Naive thymus-derived CD4-positive, alpha-beta T cell (primary cell): ENCODE data around the gene ANO1. TPM values are rescaled to one million over a fixed set of nuclear protein-coding genes. Genes with fewer than 3 reads are reported as not detected.

Experiments
- ATAC-seq: fragments of 150-1000 bp; cut with Tn5 transposase; 2 replicates; pipeline ENCODE4 v1.10.0; 2021; ENCODE audit warnings: mild to moderate bottlenecking, moderate library complexity
- CTCF ChIA-PET: fragments of 350-600 bp; sonication (Branson Sonifier 250); formaldehyde crosslinking; loops from one replicate; lab custom pipeline; 2021; ENCODE audit warnings: antibody characterized with exemption; lab: Charles Lee
- POLR2A ChIA-PET: fragments of 350-600 bp; sonication (Branson Sonifier 250); formaldehyde crosslinking; loops from one replicate; lab custom pipeline; 2021; ENCODE audit warnings: antibody characterized with exemption, inconsistent platforms; lab: Charles Lee
- DNase-seq, 9 donors: peaks; one replicate each; pipeline versions ENCODE4 v3.0.0 to v3.0.0-alpha.2; 2020 to 2022; ENCODE audit warnings: mixed read lengths in 1 of 9
- H3K27ac ChIP-seq: one replicate; pipeline ENCODE4 v1.7.0; 2013; ENCODE audit warnings: mild to moderate bottlenecking, low read depth, low read length, moderate library complexity
- H3K27me3 ChIP-seq, 2 donors: one replicate each; pipeline ENCODE4 v1.7.0; 2013; ENCODE audit warnings: low read length in 2 of 2, mild to moderate bottlenecking in 2 of 2, moderate library complexity in 2 of 2; ENCODE audit not compliant: control insufficient read depth in 2 of 2, insufficient read depth in 2 of 2
- H3K36me3 ChIP-seq, 3 experiments: 1 replicate in 2 of 3; 2 replicates in 1 of 3; pipeline ENCODE4 v1.7.0; 2013; ENCODE audit warnings: low read length in 3 of 3, mild to moderate bottlenecking in 3 of 3, moderate library complexity in 1 of 3; ENCODE audit not compliant: insufficient read depth in 3 of 3, control insufficient read depth in 2 of 3
- H3K4me1 ChIP-seq, 2 donors: one replicate each; pipeline ENCODE4 v1.7.0; 2013; ENCODE audit warnings: low read length in 2 of 2, mild to moderate bottlenecking in 2 of 2, moderate library complexity in 1 of 2; ENCODE audit not compliant: control insufficient read depth in 2 of 2, insufficient read depth in 2 of 2
- H3K4me3 ChIP-seq: 2 replicates; pipeline ENCODE4 v1.7.0; 2013; ENCODE audit warnings: mild to moderate bottlenecking, low read length
- H3K9me3 ChIP-seq, 3 experiments: 1 replicate in 2 of 3; 2 replicates in 1 of 3; pipeline ENCODE4 v1.7.0; 2013; ENCODE audit warnings: low read length in 3 of 3; ENCODE audit not compliant: control insufficient read depth in 2 of 3
- H3K27ac Mint-ChIP-seq, 9 donors: one replicate each; pipeline ENCODE4 v1.8.0; 2020 to 2022; ENCODE audit warnings: mixed read lengths in 9 of 9, mild to moderate bottlenecking in 8 of 9, moderate library complexity in 5 of 9, inconsistent platforms in 2 of 9
- H3K27me3 Mint-ChIP-seq, 5 donors: one replicate each; pipeline ENCODE4 v1.8.0; 2021 to 2022; ENCODE audit warnings: mixed read lengths in 5 of 5, mild to moderate bottlenecking in 1 of 5
- H3K36me3 Mint-ChIP-seq, 5 donors: one replicate each; pipeline ENCODE4 v1.8.0; 2020 to 2022; ENCODE audit warnings: mixed read lengths in 5 of 5, mild to moderate bottlenecking in 3 of 5, inconsistent platforms in 1 of 5
- H3K4me1 Mint-ChIP-seq, 7 donors: one replicate each; pipeline ENCODE4 v1.8.0; 2020 to 2022; ENCODE audit warnings: mixed read lengths in 7 of 7, mild to moderate bottlenecking in 3 of 7, inconsistent platforms in 1 of 7
- H3K4me3 Mint-ChIP-seq, 10 donors: one replicate each; pipeline ENCODE4 v1.8.0; 2020 to 2022; ENCODE audit warnings: mild to moderate bottlenecking in 10 of 10, mixed read lengths in 10 of 10, moderate library complexity in 6 of 10, inconsistent platforms in 2 of 10
- H3K9me3 Mint-ChIP-seq, 11 donors: one replicate each; pipeline ENCODE4 v1.8.0; 2020 to 2022; ENCODE audit warnings: mixed read lengths in 11 of 11, mild to moderate bottlenecking in 4 of 11, inconsistent platforms in 1 of 11, moderate library complexity in 1 of 11
- intact Hi-C, 2 donors: fragments of 100-400 bp; cut with micrococcal nuclease; formaldehyde crosslinking; loops; one replicate each; pipeline ENCODE4 v1.15.1; 2023
- polyA plus RNA-seq, 2 donors: library from polyadenylated mRNA; unstranded; fragments of 300-500 nt; fragmentation: Illumina TruSeq; gene quantifications; one replicate each; pipeline ENCODE4 v1.2.3, GENCODE V29; 2021
- total RNA-seq, 6 experiments: library from RNA in 5 of 6; stranded (reverse) in 5 of 6; gene quantifications; 1 replicate in 5 of 6; 2 replicates in 1 of 6; pipeline ENCODE4 v1.2.3 and lab custom pipeline; 2021 to 2026

Gene ANO1
- total and polyA plus RNA-seq, 7 experiments from 2014 or later = not detected

DNA sequence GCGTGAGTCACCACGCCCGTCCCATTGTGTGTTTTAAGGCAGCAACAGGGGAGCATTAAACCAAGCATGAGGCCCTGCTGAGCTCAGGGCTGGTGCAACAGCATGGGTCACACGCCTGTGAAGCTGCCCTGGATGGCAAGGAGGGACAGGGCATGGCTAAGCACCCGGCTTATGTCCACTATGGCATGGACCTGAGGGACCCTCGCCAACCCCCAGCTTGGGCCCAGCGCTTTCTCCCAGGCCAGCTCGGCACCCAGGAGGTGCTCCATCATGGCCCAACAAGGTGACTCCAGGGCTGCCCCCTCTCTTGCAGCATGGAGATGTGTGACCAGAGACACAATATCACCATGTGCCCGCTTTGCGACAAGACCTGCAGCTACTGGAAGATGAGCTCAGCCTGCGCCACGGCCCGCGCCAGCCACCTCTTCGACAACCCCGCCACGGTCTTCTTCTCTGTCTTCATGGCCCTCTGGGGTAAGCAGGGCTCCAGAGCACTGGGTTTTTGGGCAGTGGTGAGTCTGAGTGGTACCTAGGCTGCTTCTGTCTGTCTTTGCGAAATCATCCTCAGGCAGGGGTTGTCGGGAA, 53.6 kb downstream of the ANO1 start:
- peaks cover 0 to 8% (median 0%) of the 10 kb centered on the region in 5 donors for H3K27me3 Mint-ChIP-seq
- Histone ChIP-seq H3K27ac (no peak overlapping the region), H3K36me3 (no peaks in the 10 kb centered on the region), H3K9me3 (no peaks in the 10 kb centered on the region), H3K4me1 (no peaks in the 10 kb centered on the region), H3K4me3 (no peak overlapping the region), H3K27me3 (no peaks in the 10 kb centered on the region)
- no peak for DNase-seq
- H3K4me1 Mint-ChIP-seq = no peaks in the 10 kb centered on the region
- no peaks in the 10 kb centered on the region for H3K36me3 Mint-ChIP-seq
- intact Hi-C loops = no loop called here
- CTCF ChIA-PET = no interaction called here
- POLR2A ChIA-PET = no interaction called here
- H3K4me3 Mint-ChIP-seq = no peak overlapping the region
- no peak overlapping the region for H3K27ac Mint-ChIP-seq
- no peaks in the 10 kb centered on the region for H3K9me3 Mint-ChIP-seq
- no peak for ATAC-seq

DNA sequence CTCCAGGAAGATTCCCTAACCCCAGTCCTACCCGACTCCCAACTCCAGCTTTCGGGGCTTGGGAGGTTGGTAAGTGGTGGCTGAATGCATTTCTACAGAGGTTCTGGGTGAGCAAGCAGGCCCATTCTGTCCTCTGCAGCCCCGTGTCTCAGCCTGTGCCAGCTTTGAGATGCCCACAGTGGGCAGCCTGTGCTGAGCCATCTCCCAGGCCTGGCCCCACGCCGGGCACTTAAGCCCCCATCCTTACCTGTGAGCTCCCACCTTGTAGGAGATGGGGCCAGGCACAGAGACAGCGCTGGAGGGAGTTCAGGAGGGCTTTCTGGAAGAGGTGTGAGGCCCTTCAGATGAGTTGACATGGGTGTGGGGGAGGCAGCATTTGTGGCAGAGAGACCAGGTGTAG, 54.5 kb downstream of the ANO1 start:
- no peaks in the 10 kb centered on the region for H3K9me3 Mint-ChIP-seq
- no peaks in the 10 kb centered on the region for H3K36me3 Mint-ChIP-seq
- ChIA-PET POLR2A (no interaction called here), CTCF (no interaction called here)
- H3K4me3 Mint-ChIP-seq = no peak overlapping the region
- H3K36me3 ChIP-seq = no peaks in the 10 kb centered on the region
- no peak overlapping the region for H3K27ac Mint-ChIP-seq
- no peaks in the 10 kb centered on the region for H3K9me3 ChIP-seq
- no peaks in the 10 kb centered on the region for H3K4me1 Mint-ChIP-seq
- H3K4me1 ChIP-seq = no peaks in the 10 kb centered on the region
- DNase-seq (no peak), ATAC-seq (no peak)
- H3K4me3 ChIP-seq = no peak overlapping the region
- no peak overlapping the region for H3K27ac ChIP-seq
- no peaks in the 10 kb centered on the region for H3K27me3 ChIP-seq
- H3K27me3 Mint-ChIP-seq = peaks cover 0 to 8% (median 0%) of the 10 kb centered on the region in 5 donors
- intact Hi-C loops = no loop called here

DNA sequence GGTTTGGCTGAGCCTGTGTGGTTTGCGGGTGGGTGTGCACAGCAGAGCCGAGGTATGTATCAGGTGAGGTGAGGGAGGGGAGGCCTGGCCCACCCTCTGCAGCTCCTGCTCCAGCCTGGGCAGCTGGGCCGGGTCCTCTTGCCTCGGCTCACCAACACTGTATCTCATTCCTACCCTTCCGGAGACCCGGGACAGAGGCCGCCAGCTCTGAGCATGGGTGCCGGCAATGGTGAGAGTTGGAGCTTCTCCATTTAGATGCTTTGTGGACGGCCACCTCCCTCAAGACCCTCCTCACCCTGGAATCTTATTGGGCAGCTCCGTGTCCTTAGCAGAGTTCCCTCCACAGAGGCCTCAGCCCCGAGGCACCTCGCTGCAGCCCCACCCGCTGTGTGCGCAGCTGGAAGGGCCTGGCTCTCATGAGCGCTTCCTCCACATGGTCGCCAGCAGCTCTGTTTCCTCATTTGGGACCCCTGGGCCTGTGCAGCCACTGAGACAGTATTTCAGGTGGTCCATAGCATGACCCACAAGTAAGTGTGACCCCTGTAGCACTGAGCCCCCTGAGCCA, 55.7 kb downstream of the ANO1 start:
- intact Hi-C loops = no loop called here
- no peaks in the 10 kb centered on the region for H3K9me3 ChIP-seq
- Mint-ChIP-seq H3K4me1 (no peaks in the 10 kb centered on the region), H3K9me3 (no peaks in the 10 kb centered on the region), H3K27ac (no peak overlapping the region), H3K36me3 (no peaks in the 10 kb centered on the region), H3K4me3 (no peak overlapping the region), H3K27me3 (peaks cover 0 to 8% (median 0%) of the 10 kb centered on the region in 5 donors)
- CTCF ChIA-PET = no interaction called here
- H3K27me3 ChIP-seq = no peaks in the 10 kb centered on the region
- DNase-seq = no peak
- H3K27ac ChIP-seq = no peak overlapping the region
- POLR2A ChIA-PET = no interaction called here
- no peak for ATAC-seq
- no peaks in the 10 kb centered on the region for H3K36me3 ChIP-seq
- no peaks in the 10 kb centered on the region for H3K4me1 ChIP-seq
- no peak overlapping the region for H3K4me3 ChIP-seq

GRCh38 chr11:70134490-70134889, 56.4 kb downstream of the ANO1 start:
- H3K4me3 Mint-ChIP-seq = no peak overlapping the region
- H3K4me1 Mint-ChIP-seq = no peaks in the 10 kb centered on the region

DNA sequence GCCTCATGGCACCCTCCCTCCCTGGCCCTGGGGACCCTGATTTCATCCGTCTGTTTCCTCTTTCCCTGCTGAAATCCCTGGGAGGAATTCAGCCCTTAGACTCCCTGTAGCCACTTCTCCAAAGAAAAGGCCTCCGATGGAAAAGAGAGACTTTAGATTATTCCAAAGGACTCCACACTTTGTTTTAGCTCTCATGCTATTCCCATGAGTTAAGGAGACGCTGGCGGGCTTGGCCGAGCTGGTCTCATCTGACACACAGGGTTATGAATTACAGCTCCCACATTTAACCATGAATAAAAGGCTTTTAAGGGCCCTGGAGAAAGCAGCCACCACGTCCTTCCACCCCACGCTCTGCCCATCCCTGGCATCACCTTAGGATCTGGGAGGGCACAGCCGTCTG, 57.0 kb downstream of the ANO1 start:
- Mint-ChIP-seq H3K27ac (no peak overlapping the region), H3K36me3 (no peaks in the 10 kb centered on the region), H3K27me3 (peaks cover under 1 to 11% (median 4%) of the 10 kb centered on the region in 5 donors), H3K9me3 (no peaks in the 10 kb centered on the region), H3K4me3 (no peak overlapping the region), H3K4me1 (no peaks in the 10 kb centered on the region)
- H3K27me3 ChIP-seq = no peaks in the 10 kb centered on the region
- H3K4me3 ChIP-seq = no peak overlapping the region
- ATAC-seq = no peak
- H3K9me3 ChIP-seq = no peaks in the 10 kb centered on the region
- CTCF ChIA-PET = no interaction called here
- H3K27ac ChIP-seq = no peak overlapping the region
- intact Hi-C loops = no loop called here
- POLR2A ChIA-PET = no interaction called here
- no peak for DNase-seq
- H3K36me3 ChIP-seq = no peaks in the 10 kb centered on the region
- no peaks in the 10 kb centered on the region for H3K4me1 ChIP-seq

More at GRCh38 chr11:70134490-70134889, 56.4 kb downstream of the ANO1 start:
- Histone ChIP-seq H3K27ac (no peak overlapping the region), H3K9me3 (no peaks in the 10 kb centered on the region), H3K4me3 (no peak overlapping the region), H3K27me3 (no peaks in the 10 kb centered on the region), H3K36me3 (no peaks in the 10 kb centered on the region), H3K4me1 (no peaks in the 10 kb centered on the region)
- DNase-seq (no peak), ATAC-seq (no peak)
- Mint-ChIP-seq H3K27me3 (peaks cover 0 to 8% (median 0%) of the 10 kb centered on the region in 5 donors), H3K27ac (no peak overlapping the region), H3K36me3 (no peaks in the 10 kb centered on the region), H3K9me3 (no peaks in the 10 kb centered on the region)
- ChIA-PET POLR2A (no interaction called here), CTCF (no interaction called here)
- intact Hi-C loops = no loop called here

DNA sequence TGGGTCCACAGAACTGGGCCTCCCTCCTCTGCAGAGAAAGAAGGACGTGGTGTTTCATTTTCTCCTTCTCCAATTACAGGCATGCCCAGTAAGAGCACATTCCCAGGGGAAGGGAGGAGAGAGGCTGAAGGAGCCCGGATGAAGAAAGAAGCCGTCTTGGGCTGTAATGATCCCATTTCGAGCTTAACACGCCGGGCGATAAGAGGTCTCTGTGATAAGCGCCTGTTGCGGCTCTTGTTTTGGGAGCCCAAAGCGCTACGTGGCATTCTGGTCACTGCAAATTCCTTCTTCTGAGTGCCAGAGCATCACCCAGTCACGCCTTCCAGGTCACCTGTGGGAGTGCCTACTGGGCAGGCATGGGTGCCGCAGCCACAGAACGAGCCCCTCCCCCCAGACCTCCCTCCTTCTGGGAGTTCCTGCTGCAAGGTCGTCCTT, 57.5 kb downstream of the ANO1 start:
- no peaks in the 10 kb centered on the region for H3K4me1 ChIP-seq
- H3K9me3 ChIP-seq = no peaks in the 10 kb centered on the region
- no peak overlapping the region for H3K4me3 Mint-ChIP-seq
- peaks cover 5 to 16% (median 8%) of the 10 kb centered on the region in 5 donors for H3K27me3 Mint-ChIP-seq
- H3K27me3 ChIP-seq = no peaks in the 10 kb centered on the region
- CTCF ChIA-PET = no interaction called here
- H3K4me3 ChIP-seq = no peak overlapping the region
- no peaks in the 10 kb centered on the region for H3K36me3 ChIP-seq
- intact Hi-C loops = no loop called here
- H3K4me1 Mint-ChIP-seq = no peaks in the 10 kb centered on the region
- POLR2A ChIA-PET = no interaction called here
- H3K36me3 Mint-ChIP-seq = no peaks in the 10 kb centered on the region
- no peak overlapping the region for H3K27ac ChIP-seq
- H3K27ac Mint-ChIP-seq = no peak overlapping the region
- ATAC-seq (no peak), DNase-seq (no peak)
- H3K9me3 Mint-ChIP-seq = peaks cover 0 to 1% (median 0%) of the 10 kb centered on the region in 11 donors

- no peak overlapping the region for H3K27ac ChIP-seq
- ChIA-PET POLR2A (no interaction called here), CTCF (no interaction called here)
- H3K4me1 Mint-ChIP-seq = peaks cover 0 to 5% (median 0%) of the 10 kb centered on the region in 7 donors
- no peak overlapping the region for H3K4me3 ChIP-seq
- no peaks in the 10 kb centered on the region for H3K36me3 ChIP-seq
- H3K36me3 Mint-ChIP-seq = no peaks in the 10 kb centered on the region
- no peak overlapping the region for H3K27ac Mint-ChIP-seq
- no peaks in the 10 kb centered on the region for H3K4me1 ChIP-seq
- ATAC-seq (no peak), DNase-seq (no peak)
- intact Hi-C loops = no loop called here
- no peaks in the 10 kb centered on the region for H3K9me3 ChIP-seq
- peaks cover 20 to 32% (median 24%) of the 10 kb centered on the region in 5 donors for H3K27me3 Mint-ChIP-seq
- peaks cover 0 to 1% (median 0%) of the 10 kb centered on the region in 11 donors for H3K9me3 Mint-ChIP-seq
- no peak overlapping the region for H3K4me3 Mint-ChIP-seq
- no peaks in the 10 kb centered on the region for H3K27me3 ChIP-seq
These were observed 59.3 kb downstream of the ANO1 start for GRCh38 chr11:70137383-70137782.
